Erythroblast (primary cell): ENCODE results near the gene TTC28.
A peak's percentile ranks its signal among the peaks of the same experiment; 100 is the strongest.

Source experiments
- DNase-seq, 2 experiments: peaks; one replicate each; lab custom pipeline; 2025; lab: John Stamatoyannopoulos, UW
- GATA1 ChIP-seq: IDR thresholded peaks from 2 replicates; pipeline ENCODE4 v1.6.1; 2011; ENCODE audit warnings: low read depth, mild to moderate bottlenecking, control low read depth, low read length, moderate library complexity
- POLR2A ChIP-seq: IDR thresholded peaks from 2 replicates; pipeline ENCODE4 v1.6.1; 2011; ENCODE audit warnings: mild to moderate bottlenecking, low read length

Gene TTC28

DNA sequence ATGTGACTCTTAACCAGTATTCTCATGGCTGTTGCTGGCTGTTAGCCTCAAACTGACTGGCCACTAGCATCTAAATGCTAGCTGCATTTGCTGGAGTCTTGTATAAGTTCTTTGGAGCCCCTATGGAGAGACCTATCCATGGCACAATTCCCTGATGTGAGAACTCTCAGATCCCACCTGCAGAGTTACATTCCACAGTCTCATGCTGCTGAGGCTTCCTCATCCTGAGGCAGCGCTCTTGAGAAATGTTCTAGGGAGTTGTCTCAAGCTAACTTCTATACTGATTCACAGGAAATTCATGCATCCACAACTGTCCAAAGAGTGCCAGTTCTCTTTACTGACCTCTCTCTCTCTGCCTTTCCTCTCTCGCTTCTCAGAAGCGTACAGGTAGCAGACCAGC is 542.6 kb downstream of the TTC28 start:
- TF ChIP-seq POLR2A (no peak), GATA1 (no peak)
- no peak for DNase-seq

DNA sequence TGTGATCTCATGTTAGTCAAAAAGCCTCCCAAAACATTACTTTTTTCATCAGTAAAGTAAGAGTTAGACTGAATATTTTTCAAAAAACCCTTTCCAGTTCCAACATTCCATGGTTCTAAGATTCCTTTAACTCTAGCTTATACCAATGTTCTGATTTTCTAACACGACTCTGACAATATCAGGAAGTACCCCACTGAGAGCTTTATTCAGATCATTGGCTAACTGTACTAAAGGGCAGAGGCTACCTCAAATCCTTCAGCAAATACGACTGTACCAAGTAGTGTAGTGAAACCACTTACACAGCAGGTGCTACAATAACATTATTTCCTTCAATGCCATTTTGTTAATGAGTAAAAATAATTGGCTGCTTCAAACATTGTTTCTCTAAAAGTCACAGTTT is 547.2 kb downstream of the TTC28 start:
- TF ChIP-seq POLR2A (no peak), GATA1 (no peak)
- no peak for DNase-seq

DNA sequence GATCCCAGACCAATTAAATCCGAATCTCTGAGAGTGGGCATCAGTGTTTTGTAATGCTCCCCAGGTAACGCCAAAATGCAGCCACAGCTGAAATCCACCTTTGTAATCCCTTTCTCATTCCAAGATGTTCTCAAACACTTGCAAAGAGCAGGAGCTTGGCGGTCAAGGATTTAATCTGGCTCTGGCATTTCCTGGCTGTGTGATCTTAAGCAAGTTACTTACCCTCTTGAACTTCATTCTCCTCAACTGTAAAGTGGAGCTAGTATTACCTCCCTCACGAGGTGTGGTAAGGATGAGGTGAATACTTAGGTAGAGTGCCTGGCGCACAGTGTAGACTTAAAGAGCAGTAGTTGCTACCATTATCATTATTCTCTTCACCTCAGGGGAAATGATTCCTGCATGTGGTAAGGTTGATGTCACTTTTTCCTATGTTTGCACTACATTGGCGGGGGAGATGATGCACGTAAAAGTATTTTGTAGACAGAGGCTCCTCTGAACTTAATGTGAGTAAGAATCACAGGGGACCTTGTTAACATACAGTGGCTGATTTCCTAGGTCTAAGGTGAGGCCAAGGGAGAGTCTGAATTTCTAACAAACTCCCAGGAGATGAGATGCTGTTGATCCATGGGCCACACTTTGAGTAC is 550.2 kb downstream of the TTC28 start:
- TF ChIP-seq POLR2A (no peak), GATA1 (no peak)
- DNase-seq, result no peak

DNA sequence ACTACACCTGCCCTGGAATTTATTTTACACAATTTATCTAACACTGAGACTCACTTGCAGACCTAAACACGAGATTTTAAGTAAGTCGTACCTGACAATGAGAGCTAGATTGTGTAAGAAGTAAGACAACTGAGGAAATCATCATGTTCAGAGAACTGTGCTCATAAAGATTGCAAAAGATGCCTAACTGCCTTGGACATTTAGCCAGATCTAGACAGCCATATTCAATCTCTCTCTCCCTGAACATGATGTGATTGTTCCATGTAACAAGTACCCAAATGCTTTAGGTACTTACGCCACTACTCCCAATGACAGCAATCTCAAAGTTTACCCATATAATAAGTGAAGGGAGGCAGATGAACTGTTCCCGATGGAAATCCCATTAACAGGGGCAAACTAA is 550.8 kb downstream of the TTC28 start:
- no peak for DNase-seq

GRCh38 chr22:28125799-28126198 is 553.8 kb downstream of the TTC28 start:
- TF ChIP-seq POLR2A (no peak), GATA1 (no peak)

More for the DNA sequence above, 550.8 kb downstream of the TTC28 start:
- TF ChIP-seq POLR2A, result no peak
- no peak for TF ChIP-seq GATA1

DNA sequence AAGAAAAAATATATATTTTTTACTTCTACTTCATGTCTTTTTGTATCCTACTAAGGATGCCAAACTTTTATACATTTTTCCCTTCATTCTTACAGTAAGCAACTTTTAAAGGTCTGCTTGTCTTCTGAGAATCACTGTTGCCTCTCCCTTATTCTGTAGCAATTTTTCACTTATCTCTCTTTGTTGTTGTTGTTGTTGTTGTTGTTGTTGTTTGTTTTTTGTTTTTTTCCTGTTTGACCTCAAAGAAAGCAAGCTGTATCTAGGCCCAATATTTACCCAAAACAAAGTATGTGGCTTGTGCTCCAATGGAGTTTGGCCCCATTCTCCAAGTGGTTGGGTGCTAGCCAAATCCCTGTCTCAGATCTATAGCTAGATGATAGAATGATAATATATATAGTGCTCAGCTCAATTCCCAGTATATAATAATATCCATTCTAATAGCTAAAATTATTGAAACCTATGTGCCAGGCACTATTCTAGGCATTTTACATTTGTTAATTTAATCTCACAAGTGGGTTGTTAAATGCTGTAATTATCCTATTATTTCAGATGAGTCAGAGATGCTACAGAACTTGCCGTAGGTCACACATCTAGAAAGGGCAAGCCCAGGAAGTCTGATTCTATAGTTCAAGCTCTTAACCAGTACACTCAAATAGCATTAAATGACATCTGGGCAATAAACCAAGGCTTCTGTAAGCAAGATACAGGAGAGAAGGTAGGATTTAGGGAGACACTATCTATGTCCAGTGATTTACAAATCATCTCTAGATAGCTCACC is 555.5 kb downstream of the TTC28 start:
- no peak for DNase-seq

More at GRCh38 chr22:28125799-28126198, 553.8 kb downstream of the TTC28 start:
- DNase-seq, result no peak

GRCh38 chr22:28120691-28121592 is 558.7 kb downstream of the TTC28 start:
- TF ChIP-seq GATA1 (no peak), POLR2A (no peak)
- DNase-seq, result peak; percentile 31 to 44

More for the DNA sequence above, 555.5 kb downstream of the TTC28 start:
- TF ChIP-seq GATA1 (no peak), POLR2A (no peak)

DNA sequence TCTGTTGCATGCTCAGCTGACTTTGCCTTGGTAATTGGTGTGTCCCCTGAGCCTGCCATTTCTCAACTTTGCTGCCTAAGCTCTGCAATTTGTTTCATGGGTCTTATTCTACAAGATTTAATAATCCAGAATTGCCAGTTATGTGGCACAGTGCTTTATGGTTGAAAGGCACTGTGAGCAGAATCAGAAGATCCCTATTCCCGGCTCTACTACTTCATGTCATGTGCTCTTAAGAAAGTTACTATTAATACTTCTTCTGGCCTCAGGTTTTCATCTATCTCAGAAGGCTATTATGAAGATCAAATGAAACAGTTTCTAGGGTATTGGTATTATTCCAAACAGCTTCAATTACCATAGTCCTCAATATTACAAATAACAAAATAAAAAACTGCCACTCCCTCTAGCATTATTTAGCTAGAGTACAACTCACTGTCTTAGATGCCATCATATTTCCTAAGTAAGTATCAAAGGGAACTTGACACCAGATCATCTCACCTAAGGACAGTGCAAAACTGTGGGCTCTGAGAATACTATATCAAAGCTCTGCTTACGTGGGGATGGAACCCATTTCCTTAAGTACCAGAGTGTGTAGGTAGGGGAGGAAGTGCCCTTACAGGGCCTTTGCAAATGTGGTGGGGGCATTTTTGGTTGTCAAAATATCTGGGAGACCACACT is 560.5 kb downstream of the TTC28 start:
- TF ChIP-seq GATA1, result no peak
- no peak for TF ChIP-seq POLR2A
- DNase-seq, result no peak

DNA sequence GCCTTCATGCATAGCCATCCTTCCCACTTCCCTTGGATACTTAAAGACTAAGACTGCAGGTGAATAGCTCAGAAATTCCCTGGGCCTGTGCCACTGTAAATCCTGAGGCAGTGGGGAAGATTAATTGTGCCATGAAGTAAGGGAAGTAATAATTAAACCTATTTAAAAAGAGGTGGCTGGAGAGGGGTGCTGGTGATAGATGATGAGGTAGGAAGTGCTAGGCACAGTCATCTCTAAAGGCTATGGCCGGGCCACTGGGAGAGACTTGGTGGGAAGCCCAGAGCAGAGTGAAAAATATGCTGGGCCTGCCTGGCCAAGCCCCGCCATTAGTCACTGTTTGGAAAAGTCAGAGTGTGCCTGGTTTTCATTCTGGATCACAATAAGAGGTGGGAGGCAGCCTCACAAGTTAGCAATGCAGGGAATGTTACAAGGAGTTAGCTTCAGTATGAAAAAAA is 563.4 kb downstream of the TTC28 start:
- DNase-seq, result no peak
- TF ChIP-seq GATA1 (no peak), POLR2A (no peak)

GRCh38 chr22:28115426-28115825 is 564.2 kb downstream of the TTC28 start:
- DNase-seq, result no peak
- TF ChIP-seq GATA1 (no peak), POLR2A (no peak)

DNA sequence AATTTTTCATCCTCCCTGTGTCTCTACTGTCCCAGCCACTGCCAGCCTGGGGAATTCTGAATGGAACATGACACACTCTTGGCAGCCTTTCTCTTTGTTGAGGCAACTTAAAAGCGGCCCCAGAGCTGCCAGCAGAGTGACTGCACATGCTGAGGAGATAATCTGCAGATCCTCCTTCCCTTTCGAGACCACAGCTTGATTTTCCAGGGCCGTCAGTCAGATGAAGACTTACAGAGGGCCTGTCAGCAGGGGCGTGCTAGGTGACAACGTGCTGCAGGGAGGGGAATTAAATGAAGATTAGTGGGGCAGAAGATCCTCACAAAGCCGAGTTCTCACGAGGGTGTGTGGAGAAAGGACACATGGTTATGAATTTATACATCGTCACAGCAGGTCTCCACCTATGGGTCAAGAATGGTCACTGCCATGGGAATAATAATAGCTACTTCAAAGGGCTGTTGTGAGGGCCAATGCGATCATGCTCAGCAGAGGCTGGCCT is 567.0 kb downstream of the TTC28 start:
- peak; percentile 32 to 38 for DNase-seq
- TF ChIP-seq POLR2A, result no peak
- no peak for TF ChIP-seq GATA1

DNA sequence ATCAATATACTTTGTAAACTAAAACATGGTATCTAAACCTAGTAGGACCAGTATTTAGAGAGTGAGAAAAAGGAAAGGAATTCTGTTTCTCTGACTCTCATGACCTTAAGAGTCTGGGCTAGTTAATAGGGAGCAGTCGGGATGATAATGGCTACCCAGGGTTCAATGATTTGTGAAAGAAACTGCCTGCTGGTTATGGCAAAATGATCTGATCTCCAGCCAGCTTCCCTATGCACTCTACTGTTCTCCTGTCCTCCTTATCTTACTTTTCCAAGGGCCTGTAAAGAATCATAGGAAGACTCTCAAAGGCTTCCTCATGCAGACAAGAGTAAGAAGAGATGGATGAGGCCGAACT is 567.5 kb downstream of the TTC28 start:
- DNase-seq, result no peak
- TF ChIP-seq POLR2A (no peak), GATA1 (no peak)
